Omental fat pad (tissue), 4 donors: ENCODE measurements around the gene SCEL. TPM values are rescaled to one million over a fixed set of nuclear protein-coding genes. Genes with fewer than 3 reads are reported as not detected.

ENCODE experiments used
- ATAC-seq: fragments of 150-250 bp; one replicate; pipeline ENCODE4 v1.9.1; 2016; ENCODE audit warnings: mild to moderate bottlenecking, moderate library complexity; ENCODE audit not compliant: low FRiP score
- DNase-seq: peaks from one replicate; pipeline ENCODE4 v3.0.0-alpha.2; 2019; ENCODE audit warnings: low spot score
- CTCF ChIP-seq, 3 donors: fragments of 450-650 bp; IDR thresholded peaks; one replicate each; pipeline ENCODE4 v1.5.1; 2016 to 2017; ENCODE audit warnings: antibody characterized with exemption in 3 of 3, mild to moderate bottlenecking in 3 of 3, moderate library complexity in 2 of 3
- total RNA-seq, 4 donors: library from RNA; depleted of rRNA; stranded (reverse); fragments of >200 nt; gene quantifications; one replicate each; pipeline ENCODE4 v1.1.0, GENCODE V29; 2016

Gene SCEL
- total RNA-seq, 4 donors from 2014 or later = 0.94 to 6.9 (median 4.1) TPM

DNA sequence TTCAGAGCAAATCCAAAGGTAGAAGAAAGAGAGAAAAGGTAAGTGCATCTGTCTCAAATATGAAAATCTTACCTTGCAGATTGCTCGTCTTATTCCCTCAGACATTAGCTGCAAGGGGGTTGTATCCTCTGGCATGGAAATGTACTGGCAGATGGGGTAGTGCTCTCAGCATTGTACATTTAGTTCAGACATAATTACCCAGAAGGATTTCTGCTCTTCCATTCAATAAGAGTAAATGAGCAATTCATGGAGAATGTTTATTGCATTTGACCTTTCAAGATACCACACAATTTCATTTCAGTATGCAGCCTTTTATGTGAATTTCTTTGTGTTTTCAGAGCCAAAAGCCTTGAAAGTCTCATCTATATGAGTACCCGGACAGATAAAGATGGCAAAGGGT, 63.8 kb downstream of the SCEL start:
- ATAC-seq (no peak), DNase-seq (no peak)
- TF ChIP-seq CTCF (IDR thresholded peaks at IDR 0.05) = no peak

DNA sequence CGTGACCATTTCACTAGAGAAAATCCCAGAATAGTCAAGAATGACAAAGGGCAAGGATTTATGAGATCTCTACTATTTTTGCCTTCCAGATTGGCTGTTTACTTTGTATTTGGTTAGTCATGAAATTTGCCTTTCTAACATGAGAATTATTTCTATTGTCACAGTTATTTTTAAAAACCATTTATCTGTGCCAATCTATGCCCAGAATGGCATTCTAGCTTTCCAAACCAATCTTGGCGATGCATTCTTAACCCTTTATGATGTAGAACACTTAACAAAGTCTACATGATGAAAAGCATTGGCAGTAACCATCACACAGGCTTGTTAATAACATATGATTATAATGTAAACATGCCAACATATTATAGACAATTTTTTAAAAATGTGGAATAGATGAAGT, 65.2 kb downstream of the SCEL start:
- DNase-seq = no peak
- ATAC-seq = no peak
- TF ChIP-seq CTCF (IDR thresholded peaks at IDR 0.05) = no peak

- no peak for DNase-seq
- TF ChIP-seq CTCF (IDR thresholded peaks at IDR 0.05) = no peak
- no peak for ATAC-seq
These were observed 75.6 kb downstream of the SCEL start for GRCh38 chr13:77611068-77611467.

GRCh38 chr13:77616027-77616426, 80.5 kb downstream of the SCEL start:
- no peak for ATAC-seq
- TF ChIP-seq CTCF (IDR thresholded peaks at IDR 0.05) = no peak
- no peak for DNase-seq

GRCh38 chr13:77619655-77620054, 84.1 kb downstream of the SCEL start:
- no peak for ATAC-seq
- DNase-seq = no peak

GRCh38 chr13:77620138-77620537, 84.6 kb downstream of the SCEL start:
- no peak for DNase-seq
- TF ChIP-seq CTCF (IDR thresholded peaks at IDR 0.05) = no peak
- no peak for ATAC-seq

More at GRCh38 chr13:77619655-77620054, 84.1 kb downstream of the SCEL start:
- no peak for TF ChIP-seq CTCF (IDR thresholded peaks at IDR 0.05)

DNA sequence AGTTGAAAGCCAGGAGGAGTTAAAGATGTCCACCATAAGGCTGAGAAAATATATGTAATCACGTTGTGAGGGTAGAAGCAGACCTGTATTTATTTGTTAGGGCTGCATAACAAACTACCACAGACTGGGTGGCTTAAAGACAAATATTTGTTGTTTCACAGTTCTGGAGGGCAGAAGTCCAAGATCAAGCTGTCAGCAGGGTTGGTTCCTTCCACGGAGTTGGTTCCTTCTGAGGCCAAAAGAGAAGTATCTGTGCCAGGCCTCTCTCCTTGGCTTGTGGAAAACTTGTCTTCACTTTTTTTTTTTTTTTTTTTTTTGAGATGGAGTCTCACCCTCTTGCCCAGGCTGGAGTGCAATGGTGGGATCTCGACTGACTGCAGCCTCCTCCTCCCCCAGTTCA, 88.3 kb downstream of the SCEL start:
- no peak for DNase-seq
- TF ChIP-seq CTCF (IDR thresholded peaks at IDR 0.05) = no peak
- ATAC-seq = no peak
